H1 (cell line): ENCODE measurements around the gene SEC14L5.
"Not testable (repeated sequence)": the region's sequence is repeated elsewhere in the genome, so short reads cannot be mapped to it uniquely, and the experiment has no call there.

Experiments used
- CTCF ChIP-seq, 3 experiments: IDR thresholded peaks; 1 replicate in 2 of 3; 2 replicates in 1 of 3; pipeline versions ENCODE4 v1.5.1 to v1.6.1; 2011; ENCODE audit warnings: low read length in 3 of 3, mild to moderate bottlenecking in 3 of 3, inconsistent platforms in 2 of 3, low read depth in 1 of 3, moderate library complexity in 1 of 3; ENCODE audit not compliant: insufficient read depth in 1 of 3; ENCODE audit errors: control extremely low read depth in 1 of 3
- POLR2AphosphoS5 ChIP-seq: IDR thresholded peaks from 2 replicates; pipeline ENCODE4 v1.6.1; 2011; ENCODE audit warnings: low read depth, low read length

- TF ChIP-seq CTCF (IDR thresholded peaks at IDR 0.05; ENCODE audit: control extremely low read depth in 1 of 3, insufficient read depth in 1 of 3, low read depth in 1 of 3, low read length in 3 of 3); POLR2AphosphoS5: not testable (repeated sequence)
Observed at GRCh38 chr16:4963527-4963926, 5.4 kb downstream of the SEC14L5 start.
